Right lobe of liver (tissue), 4 donors: ENCODE results near the gene ZNF532.

Experiments
- POLR2A ChIP-seq: fragments of 450-650 bp; IDR thresholded peaks from one replicate; pipeline ENCODE4 v1.6.1; 2017; ENCODE audit warnings: antibody characterized with exemption, mild to moderate bottlenecking
- TF ChIP-seq, protein P1 (sequence below), 4 donors: fragments of 200-600 bp in 3 of 4; fragments of 450-650 bp in 1 of 4; IDR thresholded peaks; one replicate each; pipeline versions ENCODE4 v1.5.1 to v1.8.0; 2016 to 2022; ENCODE audit warnings: antibody characterized with exemption in 4 of 4, mild to moderate bottlenecking in 2 of 4
- donor health status: DM: no; HTN: no; CAD: no.
- donor health status: DM: no; HTN: no; CAD: no.
- donor health status: DM: no; HTN: yes; CAD: no.

DNA sequence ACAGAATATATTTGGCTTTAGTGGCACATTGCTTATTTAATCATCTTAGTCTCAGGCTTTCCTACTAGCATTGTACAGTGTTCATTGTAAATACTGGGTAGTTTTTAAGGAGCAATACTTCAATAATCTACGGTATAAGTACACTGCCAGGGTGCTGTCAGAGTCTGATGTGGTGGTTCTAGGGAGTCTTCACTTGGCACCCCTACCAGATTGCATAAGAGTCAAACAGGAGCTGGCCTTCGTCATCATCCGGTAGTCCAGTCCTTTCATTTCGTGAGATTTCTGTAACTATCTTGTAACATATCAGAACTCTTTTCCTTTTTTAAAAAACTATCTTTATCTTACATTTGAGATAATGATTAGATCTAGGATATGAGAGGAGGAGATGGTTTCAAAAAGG is 91.1 kb downstream of the ZNF532 start:
- TF ChIP-seq, protein P1, sequence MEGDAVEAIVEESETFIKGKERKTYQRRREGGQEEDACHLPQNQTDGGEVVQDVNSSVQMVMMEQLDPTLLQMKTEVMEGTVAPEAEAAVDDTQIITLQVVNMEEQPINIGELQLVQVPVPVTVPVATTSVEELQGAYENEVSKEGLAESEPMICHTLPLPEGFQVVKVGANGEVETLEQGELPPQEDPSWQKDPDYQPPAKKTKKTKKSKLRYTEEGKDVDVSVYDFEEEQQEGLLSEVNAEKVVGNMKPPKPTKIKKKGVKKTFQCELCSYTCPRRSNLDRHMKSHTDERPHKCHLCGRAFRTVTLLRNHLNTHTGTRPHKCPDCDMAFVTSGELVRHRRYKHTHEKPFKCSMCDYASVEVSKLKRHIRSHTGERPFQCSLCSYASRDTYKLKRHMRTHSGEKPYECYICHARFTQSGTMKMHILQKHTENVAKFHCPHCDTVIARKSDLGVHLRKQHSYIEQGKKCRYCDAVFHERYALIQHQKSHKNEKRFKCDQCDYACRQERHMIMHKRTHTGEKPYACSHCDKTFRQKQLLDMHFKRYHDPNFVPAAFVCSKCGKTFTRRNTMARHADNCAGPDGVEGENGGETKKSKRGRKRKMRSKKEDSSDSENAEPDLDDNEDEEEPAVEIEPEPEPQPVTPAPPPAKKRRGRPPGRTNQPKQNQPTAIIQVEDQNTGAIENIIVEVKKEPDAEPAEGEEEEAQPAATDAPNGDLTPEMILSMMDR (IDR thresholded peaks at IDR 0.05), result no peak
- TF ChIP-seq POLR2A, result no peak
